ENCODE results near the gene TYW1B.
"Not testable (repeated sequence)": the region's sequence is repeated elsewhere in the genome, so short reads cannot be mapped to it uniquely, and the experiment has no call there.

The TYW1B gene

DNA sequence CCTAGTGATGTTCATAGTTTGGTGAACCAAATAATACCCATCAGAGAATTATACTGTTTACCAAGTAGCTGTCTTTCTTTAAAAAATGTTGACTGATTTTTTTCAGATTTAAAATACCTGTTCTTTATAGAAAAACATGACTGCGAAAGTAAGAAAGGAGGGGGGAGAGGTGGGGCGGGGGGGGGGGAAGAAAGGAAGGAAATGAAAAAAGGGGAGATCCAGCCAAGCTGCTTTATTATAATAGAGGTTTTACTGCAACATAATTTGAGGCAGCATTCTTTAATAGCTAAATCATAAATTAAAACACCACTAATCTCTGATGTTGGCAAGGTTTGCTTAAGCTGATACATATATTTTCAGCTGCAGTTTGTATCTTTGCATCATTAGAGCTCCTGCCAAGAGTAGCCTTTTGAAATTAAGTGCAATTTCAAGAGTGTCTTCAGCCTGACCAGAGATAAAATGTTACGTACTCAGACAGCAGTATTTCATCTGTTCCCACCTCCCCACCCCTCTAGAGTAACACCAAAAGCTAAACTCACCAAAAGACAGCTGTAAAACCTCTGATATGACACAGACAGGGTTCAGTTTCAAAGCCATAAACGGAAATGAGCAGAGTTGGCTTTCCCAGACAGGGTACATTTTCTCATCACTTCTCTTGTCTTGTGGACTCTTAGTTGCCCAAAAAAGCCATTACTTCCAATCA lies 202.1 kb downstream of the TYW1B start:
- DNase-seq (ENCODE audit: low spot score), result not testable (repeated sequence)

DNA sequence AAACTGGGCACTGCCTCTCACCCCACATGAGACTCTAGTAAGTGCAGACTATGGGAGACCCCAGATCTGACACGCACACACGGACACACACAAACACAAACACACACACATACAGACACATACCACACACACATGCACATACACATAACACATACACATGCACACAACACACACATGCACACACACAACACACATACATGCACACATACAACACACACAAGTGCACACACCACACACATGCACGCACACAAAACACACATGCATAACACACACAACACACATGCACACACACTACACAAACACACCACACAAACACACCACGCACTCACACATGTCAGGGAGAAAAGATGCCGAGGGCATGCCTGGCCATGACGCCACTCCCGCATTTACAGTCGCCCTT lies 205.5 kb downstream of the TYW1B start:
- no peak for DNase-seq (ENCODE audit: low spot score)

DNA sequence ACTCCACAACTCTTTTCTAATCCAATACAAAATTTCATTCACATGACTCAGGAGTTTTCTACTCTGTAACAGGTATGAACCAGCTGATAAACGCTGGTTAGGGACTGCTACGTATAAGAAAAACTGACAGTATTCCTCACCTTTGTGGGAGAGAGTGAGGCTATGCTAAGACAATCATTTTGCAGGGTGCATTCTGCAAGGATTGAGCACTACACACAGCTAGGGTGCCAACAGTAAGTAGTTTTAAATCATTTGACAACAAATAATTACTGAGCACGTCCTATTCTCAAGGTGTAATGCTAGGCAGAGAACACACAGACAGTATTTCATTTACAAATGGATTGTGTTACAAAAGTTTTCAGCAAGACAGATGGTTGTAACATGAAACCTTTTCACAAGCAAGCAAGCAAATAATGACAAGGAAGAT lies 206.2 kb downstream of the TYW1B start:
- DNase-seq (ENCODE audit: low spot score), result not testable (repeated sequence)

DNA sequence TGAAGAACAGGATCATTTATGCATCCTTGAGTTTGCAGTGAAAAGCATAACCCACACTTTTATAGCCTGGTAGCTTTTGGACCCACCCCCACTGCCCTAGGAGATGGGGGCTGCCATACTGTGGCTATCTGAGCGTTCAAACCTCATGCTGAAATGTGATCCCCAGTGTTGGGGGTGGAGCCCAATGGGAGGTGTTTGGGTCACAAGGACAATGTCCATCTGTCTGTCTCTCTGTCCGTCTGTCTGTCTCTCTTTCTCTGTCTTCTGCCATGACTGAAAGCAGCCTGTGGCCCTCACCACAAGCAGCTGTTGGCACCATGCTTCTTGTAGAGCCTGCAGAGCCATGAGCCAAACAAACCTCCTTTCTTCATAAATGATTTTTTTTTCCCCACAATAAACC lies 207.1 kb downstream of the TYW1B start:
- DNase-seq (ENCODE audit: low spot score), result not testable (repeated sequence)

DNA sequence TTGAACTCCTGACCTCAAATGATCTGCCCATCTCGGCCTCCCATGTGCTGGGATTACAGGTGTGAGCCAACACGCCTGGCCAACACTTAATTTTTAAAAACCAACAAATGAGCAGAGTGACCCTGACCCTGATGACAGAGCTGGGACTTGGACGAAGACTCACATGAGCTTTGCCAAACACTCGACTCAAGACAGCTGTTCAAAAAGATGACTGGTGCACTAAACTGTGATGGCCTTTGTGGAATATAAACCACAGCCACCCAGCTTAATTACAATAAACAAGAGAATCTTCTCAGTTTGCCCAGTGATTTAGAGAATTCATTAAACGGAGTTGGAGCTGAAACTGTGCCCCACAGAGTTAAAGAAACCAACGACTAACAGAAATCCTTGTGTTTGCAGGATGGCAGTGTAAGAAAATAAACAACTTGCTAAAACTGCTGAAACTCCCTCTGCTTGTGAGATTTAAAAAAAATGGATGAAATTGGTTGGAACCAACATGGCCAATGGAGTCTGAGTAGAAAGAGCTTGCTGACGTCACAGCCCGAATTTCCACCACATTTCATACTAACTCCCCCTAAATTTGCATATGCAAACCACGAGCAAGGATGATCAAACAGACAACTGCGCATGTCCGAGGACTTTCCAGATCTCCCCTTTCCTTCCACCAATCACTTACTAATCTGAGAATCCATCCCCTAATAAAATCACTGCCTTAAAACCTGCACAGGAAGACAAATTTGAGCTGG lies 209.4 kb downstream of the TYW1B start:
- DNase-seq (ENCODE audit: low spot score), result not testable (repeated sequence)

DNA sequence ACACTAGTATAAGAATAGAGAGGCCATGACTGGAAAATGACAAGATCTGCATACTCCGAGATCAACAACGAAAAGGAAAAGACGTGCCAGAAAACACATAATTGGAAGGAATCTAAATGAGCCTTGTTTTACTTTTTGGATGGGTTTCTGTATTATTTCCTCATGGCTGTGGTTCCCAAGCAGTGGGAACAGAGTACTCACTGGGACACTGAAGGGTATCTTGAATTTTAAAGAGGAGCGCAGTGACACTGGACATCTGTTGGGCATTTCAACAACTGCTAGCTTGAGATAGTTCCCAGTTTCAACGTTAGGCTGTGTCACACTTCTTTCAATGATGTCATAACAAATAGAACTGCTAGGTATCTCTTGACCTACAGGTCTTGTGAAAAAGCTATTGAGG lies 218.2 kb downstream of the TYW1B start:
- not testable (repeated sequence) for DNase-seq (ENCODE audit: low spot score)

DNA sequence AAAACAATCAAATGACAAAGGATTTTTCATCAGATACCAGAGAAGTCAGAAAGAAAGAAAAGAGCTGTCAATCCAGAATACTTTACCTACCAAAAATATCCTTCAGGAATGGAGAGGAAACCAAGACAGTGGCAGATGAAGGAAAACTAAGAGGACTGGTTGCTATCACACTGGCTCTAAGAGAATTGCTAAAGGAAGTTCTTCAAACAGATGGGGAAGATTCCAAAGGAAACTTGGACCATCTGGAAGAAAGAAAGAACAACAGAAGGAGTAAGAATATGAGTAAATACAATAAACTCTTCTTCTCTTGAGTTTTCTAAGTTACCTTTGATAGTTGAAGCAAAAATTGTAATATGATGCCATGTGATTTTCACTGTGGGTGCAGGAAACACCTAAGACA lies 220.0 kb downstream of the TYW1B start:
- DNase-seq (ENCODE audit: low spot score), result not testable (repeated sequence)

DNA sequence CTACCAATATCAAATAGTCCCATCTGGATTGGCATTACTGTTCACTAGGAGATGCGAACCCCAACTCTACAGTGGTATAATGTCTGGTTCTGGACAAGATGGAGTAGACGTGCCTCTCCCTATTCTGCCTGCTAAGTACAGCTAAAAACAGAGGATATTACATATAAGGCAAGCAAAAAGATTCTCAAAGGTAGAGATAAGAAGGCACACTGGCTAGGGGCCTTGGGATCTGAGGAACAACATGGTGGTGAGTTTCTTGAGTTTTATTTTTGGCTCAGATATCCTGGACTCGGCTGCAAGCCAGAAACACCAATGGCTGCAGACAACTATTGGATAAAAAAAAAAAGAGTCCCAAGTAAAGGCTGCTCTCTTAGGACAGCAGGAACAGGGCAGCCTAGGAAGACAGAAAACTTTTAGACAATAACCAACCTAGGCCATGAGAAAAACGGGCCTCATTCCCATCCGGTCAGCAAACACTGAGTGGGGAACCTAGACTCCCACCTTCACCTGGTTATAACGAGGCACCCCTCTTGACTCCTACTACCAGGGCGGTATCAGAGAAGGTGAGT lies 222.1 kb downstream of the TYW1B start:
- DNase-seq (ENCODE audit: low spot score), result not testable (repeated sequence)

DNA sequence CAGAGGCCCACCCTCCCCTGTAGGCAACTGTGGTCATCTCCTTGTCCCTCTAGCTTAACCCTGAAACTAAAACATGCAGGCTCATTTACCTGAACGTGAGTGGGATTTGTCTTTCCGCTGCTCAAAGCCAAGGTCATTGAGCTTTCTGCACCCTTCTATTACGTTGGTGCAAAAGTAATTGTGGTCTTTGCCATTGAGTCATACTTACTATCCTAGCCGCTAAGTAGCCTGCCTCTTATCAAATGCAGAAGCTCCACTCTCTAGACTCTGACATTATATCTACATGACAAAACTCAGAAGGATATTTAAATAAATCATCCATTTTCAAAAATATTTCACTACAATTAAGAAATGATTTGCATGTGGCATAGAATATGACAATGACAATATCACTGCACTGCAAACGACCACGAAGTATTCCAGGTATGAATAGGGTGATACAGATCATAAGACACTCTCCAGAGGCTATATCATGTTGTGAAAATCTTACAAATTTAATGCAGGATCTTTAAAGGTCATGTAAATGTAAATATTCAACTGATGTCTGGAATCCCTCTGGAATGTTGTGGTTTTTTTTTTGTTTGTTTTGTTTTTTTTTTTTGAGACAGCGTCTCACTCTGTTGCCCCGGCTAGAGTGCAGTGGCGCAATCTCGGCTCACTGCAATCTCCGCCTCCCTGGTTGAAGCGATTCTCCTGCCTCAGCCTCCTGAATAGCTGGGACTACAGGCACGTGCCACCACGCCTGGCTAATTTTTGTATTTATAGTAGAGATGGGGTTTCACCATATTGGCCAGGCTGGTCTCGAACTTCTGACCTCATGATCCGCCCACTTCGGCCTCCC lies 223.0 kb downstream of the TYW1B start:
- not testable (repeated sequence) for DNase-seq (ENCODE audit: low spot score)

DNA sequence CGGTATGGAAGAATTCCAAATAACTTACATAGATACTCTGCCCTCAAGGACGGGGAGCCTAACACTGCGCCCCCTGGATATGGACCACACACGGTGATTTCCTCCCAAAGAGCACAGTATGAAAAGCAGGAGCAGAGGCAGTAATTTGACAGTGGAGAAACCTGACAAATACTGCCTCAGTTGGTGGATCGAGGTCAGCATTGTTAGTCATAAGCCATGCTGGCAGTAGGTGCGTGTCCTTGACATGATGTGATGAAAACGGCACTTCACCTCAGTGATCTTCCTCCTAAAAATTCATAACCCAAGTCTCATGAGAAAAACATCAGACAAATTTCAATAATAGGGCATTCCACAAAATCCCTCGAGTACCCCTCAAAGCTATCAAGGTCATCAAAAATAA lies 224.5 kb downstream of the TYW1B start:
- not testable (repeated sequence) for DNase-seq (ENCODE audit: low spot score)

DNA sequence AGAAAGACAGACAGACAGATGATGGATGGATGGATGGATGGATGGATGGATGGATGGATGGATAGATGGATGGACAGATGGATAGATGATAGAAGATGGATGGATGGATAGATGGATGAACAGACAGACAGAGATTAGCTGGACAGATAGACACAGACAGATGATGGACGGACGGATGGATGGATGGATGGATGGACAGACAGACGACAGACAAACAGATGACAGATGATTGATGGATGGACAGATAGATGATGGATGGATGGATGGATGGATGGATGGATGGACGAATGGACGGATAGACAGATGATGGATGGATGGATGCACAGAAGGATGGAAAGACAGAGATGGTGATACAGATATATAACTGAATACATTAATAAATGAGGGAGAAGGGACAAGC lies 224.9 kb downstream of the TYW1B start:
- no peak for DNase-seq (ENCODE audit: low spot score)

DNA sequence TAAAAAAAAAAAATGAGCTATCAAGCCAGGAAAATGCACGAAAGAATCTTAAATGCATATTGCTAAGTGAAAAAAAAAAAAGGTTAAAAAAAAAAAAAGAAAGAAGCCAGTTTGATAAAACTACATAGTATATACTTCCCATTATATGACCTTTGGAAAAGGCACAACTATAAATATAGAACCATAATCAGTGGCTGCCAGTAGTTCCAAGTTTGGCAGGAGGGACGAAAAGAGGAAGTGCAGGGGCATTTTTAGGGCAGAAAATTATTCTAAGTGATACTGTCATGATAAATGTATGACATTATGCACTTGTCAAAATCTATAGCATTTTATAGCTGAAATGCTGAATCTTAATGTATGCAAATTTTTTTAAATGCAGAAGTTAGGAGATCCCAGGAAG lies 226.3 kb downstream of the TYW1B start:
- DNase-seq (ENCODE audit: low spot score), result not testable (repeated sequence)

DNA sequence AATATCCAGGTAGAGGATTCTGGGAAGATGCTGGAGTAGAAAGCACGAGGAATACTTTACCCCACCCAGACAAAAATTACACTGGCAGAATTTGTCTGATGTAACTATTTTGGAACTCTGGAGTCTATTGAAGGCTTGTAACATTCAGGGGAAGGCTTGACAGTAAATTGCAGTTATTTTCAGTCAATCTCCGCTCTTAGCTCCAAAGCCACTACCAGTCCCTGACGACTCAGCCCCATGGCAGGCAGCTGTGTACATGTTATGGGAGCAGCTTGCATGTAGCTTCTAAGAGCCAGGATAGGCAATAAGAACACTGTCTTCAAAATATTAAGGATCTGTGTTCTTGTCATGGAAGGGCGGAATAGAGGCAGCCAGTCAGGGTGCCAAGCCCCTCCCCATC lies 238.0 kb downstream of the TYW1B start:
- not testable (repeated sequence) for DNase-seq (ENCODE audit: low spot score)

DNA sequence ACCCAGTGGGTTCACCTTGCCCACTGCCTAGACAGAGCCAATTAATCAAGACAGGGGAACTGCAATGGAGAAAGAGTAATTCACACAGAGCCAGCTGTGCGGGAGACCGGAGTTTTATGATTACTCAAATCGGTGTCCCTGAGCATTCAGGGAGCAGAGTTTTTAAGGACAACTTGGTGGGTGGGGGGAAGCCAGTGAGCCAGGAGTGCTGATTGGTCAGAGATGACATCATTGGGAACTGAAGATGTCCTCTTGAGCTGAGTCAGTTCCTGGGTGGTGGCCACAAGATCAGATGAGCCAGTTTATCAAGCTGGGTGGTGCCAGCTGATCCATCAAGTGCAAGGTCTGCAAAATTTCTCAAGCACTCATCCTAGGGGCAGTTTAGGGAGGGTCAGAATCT lies 240.7 kb downstream of the TYW1B start:
- not testable (repeated sequence) for DNase-seq (ENCODE audit: low spot score)

DNA sequence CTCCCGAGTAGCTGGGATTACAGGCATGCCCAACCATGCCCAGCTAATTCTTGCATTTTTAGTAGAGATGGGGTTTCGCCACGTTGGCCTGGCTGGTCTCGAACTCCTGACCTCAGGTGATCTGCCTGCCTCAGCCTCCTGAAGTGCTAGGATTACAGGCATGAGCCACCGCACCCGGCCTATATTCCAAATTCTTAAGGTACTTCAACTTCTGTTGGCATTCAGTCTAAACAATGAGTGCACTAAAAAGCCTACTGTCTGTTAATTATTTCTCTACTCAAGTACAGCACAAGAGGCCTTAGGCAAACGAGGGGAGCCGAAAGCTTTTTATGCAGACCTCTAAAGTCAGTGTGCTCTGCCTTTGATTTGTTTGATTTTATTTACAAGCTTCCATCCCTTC lies 243.4 kb downstream of the TYW1B start:
- not testable (repeated sequence) for DNase-seq (ENCODE audit: low spot score)

DNA sequence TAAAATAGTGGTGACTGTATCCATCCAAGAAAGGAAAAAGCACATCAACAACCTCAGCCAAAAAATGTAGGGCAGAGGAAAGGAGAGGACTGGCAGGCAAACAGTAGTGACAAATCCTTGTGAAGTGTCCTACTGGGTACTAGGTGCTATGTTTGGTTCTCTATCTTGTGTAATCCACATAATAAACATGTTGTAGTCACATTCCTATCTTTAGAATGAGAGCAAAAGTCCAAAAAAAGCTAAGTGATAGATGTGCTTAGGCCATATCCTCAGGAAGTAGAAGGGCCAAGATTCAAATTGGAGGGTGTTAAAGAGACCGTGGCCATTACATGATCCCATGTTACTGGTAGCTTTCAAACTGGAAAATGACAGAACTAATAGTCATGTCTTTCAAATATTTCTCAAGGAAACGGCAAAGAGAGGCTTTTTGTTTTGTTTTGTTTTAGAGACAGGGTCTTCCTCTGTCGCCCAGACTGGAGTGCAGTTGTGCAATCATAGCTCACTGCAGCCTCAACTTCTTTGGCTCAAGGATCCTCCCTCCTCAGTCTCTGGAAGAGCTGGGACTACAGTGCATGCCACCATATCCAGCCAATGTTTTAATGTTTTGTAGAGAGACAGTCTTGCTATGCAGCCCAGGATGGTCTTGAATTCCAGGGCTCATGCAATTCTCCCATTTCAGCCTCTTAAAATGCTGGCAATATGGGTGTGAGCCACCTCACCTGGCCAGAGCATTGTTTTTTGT lies 244.2 kb downstream of the TYW1B start:
- not testable (repeated sequence) for DNase-seq (ENCODE audit: low spot score)

DNA sequence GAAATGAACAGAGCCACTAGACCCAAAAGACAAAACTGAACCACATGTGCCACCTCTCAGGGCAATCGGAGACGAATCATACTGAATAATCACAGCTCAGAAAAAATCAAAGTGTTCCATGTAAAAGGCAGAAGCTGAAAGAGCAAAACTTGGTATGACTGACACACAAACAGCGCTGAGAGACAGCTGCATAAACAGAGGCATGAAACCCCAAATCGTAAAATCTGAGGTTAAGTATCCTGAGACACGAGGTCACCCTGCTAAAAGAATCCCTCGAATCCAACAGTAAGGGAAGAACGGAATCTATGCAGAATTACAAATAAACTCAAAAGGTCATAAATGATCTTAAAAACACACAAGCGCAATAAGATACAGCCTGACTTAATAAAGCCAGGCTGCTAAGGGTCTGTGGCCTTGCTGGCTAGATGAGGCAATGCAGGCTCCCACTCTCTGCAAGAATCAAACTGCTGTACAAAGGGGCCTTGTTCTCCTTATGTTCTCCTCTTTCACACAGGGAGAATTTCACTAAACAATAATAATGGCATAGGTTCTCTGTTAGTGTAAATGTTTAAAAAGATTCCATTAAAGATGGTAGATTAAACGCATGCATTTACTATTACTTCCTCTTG lies 247.7 kb downstream of the TYW1B start:
- DNase-seq (ENCODE audit: low spot score), result not testable (repeated sequence)

DNA sequence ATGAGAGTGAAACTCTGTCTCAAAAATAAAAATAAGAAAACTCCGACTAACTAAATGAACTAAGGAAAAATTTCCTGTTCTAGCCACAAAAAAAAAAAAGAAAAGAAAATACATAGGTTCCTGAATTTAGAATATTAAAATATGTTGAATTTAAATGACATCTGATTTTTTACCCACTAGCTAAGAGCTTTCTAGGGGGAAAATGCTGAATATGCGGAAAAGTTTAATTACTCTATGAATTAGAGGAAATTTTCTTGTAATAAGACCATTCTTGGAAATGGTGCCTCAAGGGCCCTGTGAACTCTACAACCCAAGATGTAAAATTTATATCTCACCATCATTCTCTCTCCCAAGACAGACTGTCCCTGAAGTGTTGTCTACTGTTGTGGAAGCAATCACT lies 250.9 kb downstream of the TYW1B start:
- DNase-seq (ENCODE audit: low spot score), result no peak

DNA sequence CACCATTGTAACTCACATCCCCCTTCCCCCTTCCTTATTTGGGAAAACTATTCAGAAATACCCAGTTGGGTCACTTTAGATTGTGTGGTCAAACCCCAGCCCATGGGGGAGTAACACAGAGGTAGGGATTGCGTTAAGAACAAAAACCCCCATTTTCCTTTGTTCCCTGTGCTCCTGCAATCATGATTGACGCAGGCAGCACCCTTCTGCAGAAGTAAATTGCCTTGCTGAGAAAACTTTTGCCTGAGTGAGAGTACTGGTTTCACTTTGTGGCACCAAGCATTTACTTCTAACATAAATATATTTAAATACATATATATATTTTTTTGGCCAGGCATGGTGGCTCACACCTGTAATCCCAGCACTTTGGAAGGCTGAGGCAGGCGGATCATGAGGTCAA lies 266.0 kb downstream of the TYW1B start:
- not testable (repeated sequence) for DNase-seq (ENCODE audit: low spot score)

DNA sequence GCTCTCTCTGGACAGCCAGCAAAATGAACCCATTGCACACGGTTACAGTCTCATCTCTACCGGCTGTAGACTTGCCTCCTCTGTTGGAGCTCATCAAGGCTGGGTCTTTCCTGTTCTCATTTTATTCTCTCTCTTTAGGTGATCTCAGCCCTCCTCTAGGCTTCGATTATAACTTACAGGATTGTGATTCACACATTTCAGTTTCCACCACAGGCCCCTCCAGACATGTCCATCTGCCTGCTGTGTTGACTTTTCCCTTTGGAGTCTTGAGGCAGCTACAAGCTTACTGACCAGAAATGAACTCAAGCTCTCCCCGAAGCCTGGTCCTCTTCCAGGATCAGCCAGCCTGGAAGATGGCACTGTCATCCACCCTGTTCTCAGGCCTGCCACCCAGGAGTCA lies 268.5 kb downstream of the TYW1B start:
- not testable (repeated sequence) for DNase-seq (ENCODE audit: low spot score)

DNA sequence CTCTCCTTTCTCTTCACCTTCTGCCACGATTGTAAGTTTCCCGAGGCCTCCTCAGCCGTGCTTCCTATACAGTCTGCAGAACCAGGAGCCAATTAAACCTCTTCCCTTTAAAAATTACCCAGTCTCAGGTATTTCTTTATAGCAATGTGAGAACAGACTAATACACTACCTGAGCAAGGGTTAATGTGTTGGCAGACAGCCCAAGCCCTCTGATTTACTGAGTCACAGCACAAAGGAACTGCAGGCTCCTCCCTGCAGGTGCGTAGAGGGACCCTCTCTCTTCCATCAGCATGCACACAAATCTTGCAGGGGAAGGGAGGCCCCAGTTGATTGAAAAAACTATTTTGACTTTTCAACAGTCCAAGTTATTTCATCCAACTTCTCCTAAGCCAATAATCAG lies 271.3 kb downstream of the TYW1B start:
- DNase-seq (ENCODE audit: low spot score), result not testable (repeated sequence)

Measured in LoVo (cell line).